Kasumi-1 (cell line): ENCODE results near the gene PPCDC.
A peak's percentile ranks its signal among the peaks of the same experiment; 100 is the strongest.
"Not testable (repeated sequence)": the region's sequence is repeated elsewhere in the genome, so short reads cannot be mapped to it uniquely, and the experiment has no call there.

ENCODE experiments used
- DNase-seq, 2 experiments: peaks; one replicate each; lab custom pipeline; 2025; lab: John Stamatoyannopoulos, UW

PPCDC gene

DNA sequence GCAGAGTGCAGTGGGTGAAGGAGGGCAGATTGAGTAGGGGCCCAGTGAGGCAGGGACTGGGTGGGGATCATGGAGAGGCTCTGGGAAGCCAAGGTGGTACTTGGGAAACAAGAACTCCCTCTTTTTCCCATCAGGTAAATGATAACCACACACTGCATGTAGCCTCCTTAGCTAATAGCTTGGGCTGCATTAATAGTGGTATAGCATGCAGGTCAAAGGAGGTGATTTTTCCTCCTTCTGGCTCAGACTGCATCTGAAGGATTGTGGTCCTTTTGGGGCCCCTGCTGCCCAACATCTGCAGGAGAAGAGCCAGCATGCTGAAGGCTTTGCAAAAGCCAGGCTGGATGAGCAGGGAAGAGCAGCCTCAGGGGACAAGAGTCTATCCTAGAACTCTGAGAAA is 45.4 kb downstream of the PPCDC start:
- no peak for DNase-seq

DNA sequence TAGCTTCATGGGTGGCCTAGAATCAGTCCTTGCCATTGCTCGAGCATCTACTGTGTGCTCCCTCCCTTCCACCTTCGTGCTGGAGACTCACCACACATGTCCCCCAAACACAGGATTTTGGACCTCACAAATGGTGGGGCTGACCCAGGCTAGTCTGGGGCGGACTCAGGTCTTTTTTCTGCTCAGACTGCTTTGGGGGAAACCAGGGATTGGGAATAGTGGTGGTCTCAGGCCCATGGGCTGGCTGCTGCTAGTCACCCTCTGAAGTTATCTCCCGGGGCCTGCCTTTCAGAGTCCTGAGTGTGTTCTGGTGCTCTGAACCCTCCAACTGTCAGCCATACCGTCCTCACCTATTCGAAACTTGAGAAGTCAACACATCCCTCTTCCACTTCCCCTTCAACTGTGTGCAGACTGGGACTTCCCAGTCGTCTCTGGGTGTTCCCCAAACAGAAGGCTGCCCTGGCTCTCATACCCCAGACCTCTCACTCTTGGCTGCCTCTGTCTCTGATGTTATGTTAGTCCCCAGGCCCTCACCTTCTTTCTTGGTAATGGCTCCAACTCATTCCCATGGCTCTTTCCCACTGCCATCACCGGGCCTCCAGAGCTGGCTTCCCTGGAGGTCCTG is 46.0 kb downstream of the PPCDC start:
- DNase-seq, result peak; percentile 39 to 58

DNA sequence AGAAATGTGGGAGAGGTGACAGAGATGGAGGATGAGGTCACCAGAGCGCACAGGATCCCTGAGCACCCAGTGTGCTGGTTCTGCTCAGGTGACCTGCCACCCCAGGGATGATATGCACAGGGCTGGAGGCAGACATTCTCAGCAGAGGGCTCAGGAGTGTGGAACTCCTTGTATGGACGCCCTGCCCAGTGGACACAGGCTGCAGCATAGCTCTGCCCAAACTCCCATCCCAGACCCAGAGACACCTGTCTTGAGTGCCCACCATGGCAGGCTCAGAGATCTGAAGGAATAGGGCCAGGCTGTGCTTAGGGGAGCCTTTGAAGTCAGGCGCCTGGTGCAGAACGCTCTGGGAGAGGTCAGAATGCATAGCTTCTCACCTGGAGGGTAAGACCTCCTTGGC is 47.3 kb downstream of the PPCDC start:
- no peak for DNase-seq

DNA sequence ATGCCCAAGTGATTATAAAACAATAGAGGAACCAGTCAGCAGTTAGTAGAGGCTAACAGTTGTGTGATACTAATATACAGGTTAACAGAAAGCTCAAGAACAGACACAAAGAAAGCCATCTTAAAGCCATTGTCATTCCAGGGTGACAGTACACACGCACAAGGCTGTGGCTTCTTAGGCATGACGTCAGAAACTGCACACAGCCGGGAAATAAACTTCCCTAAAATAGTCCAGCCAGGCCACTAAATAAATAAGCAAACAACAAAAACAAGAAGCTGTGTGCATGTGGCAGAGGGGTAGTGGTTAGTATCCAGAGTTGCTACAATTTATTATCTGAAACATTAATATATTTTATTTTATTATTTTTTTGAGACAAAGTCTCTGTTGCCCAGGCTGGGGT is 49.8 kb downstream of the PPCDC start:
- DNase-seq, result no peak

DNA sequence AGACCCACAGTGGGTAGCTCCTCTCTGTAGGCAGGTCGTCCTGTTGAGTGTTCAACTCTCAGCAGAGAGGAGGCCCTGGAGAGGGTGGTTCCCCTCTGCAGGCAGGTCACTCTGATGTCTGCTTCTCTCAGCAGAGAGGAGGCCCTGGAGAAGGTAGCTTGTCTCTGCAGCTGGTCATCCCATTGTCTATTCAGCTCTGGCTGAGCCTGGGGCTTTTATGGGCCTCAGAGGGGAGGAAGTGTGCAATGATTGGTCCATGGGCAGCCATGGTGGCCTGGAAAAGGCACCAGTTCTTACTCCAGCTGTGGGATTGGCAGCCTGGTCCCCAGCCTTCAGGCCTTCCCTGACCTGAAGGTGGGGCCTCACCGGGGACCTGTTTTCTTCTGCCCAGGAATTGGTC is 52.9 kb downstream of the PPCDC start:
- DNase-seq, result no peak

DNA sequence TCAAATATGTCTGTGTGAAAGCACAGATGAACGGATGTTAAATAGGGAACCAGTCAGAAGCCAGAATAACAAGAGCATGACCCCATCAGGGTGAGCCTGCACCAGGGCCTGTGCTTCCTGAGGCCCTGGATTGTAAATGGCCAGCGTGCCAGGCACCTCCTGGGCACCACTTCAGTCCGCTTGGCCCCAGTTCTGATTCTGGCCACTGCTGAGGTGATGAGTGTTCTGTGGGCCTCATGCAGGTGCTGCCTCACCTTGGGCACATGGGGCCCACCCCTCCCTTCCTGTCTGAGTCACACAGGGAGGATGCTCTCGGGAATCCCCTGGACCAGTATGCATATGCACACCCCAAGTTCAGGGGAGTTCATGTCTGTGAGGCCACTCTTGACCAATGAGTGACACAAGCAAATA is 54.2 kb downstream of the PPCDC start:
- DNase-seq, result not testable (repeated sequence)

DNA sequence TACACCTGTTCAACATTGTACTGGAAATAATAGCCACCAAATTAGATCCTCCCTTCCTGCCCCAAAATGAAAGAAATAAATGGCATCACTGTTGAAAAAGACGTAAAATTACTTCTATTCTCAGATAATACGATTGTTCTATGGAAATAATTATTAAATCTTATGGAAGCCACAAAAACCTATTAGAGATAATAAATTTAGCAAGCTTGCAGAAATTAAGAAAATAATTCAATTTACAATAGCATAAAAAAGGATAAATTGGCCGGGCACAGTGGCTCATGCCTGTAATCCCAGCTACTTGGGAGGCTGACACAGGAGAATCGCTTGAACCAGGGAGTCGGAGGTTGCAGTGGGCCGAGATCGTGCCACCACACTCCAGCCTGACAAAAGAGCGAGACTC is 57.8 kb downstream of the PPCDC start:
- no peak for DNase-seq

DNA sequence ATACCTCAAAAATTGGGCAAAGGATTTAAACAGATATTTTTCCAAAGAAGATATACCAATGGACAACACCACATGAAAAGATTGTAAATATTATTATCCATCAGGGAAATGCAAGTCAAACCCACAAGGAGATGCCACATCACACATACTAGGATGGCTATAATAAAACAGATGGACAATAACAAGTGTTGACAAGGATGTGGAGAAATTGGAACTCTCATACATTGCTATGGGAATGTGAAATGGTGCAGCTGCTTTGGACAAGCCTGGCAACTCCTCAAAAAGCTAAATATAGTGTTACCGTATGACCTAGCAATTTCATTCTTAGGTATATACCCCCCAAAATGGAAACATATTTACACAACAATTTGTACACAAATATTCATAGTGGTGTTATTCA is 59.3 kb downstream of the PPCDC start:
- DNase-seq, result no peak

DNA sequence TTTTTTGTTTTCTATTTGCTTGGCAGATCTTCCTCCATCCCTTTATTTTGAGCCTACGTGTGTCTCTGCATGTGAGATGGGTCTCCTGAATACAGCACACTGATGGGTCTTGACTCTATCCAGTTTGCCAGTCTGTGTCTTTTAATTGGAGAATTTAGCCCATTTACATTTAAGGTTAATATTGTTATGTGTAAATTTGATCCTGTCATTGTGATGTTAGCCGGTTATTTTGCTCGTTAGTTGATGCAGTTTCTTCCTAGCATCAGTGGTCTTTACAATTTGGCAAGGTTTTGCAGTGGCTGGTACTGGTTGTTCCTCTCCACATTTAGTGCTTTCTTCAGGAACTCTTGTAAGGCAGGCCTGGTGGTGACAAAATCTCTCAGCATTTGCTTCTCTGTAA is 62.3 kb downstream of the PPCDC start:
- DNase-seq, result not testable (repeated sequence)

DNA sequence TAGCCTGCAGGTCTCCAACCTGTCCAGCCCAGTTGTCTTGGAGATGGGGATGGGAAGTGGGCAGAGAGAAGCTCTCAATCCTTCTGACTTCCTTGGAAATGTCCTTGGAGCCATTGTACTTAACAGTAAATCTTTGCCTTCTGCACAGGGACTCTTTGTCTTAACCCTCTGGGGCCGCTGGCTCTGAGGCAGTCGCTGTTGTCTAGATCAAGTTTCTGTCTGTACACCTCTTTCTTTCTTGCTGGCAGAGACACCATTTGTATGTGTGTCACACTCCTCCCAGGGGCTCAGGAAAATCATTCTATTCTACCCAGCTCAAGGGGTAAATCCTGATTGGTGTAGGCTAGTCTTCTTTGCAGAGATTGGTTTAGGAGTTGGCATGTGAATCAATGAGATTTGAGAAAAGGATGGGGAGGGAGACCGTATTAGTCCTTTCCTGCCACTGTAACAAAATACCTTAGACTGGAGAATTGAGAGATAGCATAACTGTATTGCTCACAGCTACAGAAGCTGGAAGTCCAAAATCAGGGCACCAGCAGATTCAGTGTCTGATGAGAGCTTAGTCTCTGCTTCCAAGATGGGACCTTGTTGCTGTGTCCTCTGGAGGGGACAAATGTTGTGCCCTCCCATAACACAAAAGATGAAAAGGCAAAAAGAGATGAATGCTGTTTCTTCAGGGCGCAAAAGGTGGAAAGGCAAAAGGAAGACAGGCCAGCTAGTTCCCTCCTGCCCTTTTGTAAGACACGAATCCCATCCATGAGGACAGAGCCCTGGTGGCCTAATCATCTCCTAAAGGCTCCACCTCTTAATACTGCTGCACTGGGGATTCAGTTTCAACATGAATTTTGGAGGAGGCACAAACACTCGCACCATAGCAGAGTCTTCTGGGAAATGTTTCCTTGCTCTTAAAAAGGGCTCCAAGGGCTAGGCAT is 66.3 kb downstream of the PPCDC start:
- no peak for DNase-seq

DNA sequence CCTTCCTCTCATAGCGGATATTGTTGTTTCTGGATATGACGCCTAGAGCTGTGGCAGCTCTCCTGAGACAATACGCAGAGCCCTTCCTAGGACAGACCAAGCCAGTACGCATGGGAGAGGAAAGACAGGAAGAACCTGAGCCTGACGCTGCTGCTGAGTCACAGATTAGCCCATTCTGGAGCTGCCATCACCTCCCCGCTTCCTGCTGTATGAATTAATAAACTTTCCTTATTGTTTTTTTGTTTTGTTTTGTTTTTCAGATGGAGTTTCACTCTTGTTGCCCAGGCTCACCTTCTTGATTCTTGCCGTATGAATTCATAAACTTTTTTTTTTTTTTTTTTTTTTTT is 67.0 kb downstream of the PPCDC start:
- DNase-seq, result no peak

DNA sequence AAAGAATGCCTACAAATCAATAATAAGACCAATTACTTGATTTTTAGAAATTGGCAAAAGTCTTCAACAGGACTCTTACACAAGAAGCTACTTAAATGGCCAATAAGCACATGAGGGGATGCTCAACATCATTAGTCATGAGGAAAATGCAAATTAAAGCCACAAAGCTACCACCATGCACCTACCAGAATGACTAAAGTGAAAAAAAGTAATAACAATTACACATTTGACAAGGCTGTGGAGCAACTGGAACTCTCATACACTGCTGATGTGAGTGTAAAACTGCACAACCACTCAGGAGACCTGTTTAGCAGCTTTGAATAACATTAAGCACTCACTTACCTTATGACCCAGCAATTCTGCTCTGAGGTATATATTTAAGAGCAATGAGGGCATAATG is 68.4 kb downstream of the PPCDC start:
- no peak for DNase-seq

DNA sequence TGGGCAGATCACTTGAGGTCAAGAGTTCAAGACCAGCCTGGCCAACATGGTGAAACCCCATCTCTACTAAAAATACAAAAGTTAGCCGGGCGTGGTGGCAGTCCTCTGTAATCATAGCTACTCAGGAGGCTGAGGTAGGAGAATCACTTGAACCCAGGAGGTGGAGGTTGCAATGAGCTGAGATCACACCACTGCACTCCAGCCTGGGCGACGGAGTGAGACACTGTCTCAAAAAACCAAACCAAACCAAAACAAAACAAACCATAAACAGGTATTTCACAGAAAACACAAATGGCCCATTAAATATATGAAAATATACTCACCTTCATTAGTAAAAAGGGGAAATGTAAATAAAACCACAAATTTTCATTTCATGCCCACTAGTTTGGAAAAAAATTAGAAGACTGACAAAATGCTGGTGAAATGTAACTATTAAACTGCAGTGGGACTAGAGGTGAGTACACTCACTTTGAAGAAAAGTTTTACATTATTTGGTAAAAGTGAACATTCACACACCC is 71.6 kb downstream of the PPCDC start:
- DNase-seq, result not testable (repeated sequence)

DNA sequence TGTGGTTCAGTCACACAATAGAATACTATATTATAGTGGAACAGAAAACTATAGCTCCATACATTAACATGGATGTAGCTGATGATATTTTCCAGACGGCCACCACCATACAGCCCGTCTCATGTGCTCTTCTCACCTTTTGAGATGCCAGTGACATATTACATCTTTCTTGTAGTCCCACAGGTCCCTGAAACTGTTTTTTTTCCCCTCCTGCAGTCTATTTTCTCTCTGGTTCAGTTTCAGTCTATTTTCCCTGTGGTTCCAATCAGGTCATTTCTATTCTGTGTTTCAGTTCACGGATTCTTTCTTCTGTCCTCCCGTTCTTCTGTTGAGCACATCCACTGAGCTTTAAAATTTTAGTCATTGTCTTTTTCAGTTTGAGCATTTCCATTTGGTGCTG is 72.2 kb downstream of the PPCDC start:
- no peak for DNase-seq

DNA sequence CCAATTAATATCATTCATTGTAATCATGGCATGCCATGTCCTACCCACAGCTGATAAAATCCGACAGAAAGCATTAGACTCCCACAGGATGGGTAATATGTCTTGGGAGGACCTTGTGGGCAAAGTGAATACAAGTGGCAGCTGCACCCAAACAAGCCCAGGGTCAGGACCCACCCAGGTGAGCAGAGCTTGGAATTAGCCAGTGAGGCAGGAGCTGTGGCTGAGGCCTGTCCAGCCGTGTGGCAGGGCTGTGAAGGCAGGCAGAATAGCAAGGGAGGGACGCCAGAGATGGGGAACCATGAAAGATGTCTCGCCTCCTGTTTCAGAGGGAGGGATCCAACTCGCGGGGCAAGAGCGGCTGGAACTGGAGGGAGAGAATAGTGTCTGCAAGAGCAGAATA is 74.5 kb downstream of the PPCDC start:
- no peak for DNase-seq

DNA sequence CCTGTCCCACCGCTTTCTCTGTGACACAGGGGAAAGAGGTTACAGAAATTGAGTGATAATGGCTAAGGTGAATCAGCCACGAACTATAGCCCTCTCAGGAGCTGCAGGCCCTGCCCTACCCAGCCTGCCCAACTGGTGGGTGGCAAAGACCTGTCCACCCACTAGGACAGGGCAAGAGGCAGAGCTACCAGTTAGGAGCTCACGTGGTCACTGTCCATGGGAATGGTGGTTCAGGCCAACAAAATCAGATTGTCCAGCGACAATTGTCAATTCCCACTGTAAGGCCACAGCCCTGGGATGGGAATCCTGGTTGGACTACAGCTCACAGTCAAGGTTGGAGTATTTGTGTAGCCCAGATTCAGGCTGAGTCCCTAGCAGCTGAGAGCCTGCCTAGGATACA is 75.0 kb downstream of the PPCDC start:
- DNase-seq, result no peak
